KOPT-K1 (cell line): ENCODE measurements around the gene SNX13.

Source experiments
- H3K27ac ChIP-seq: fragments of 200-600 bp; sonication (generic); 2 replicates; pipeline ENCODE4 v1.5.1; 2016; ENCODE audit warnings: antibody characterized with exemption, mild to moderate bottlenecking, low read depth, low read length; ENCODE audit not compliant: poor library complexity, severe bottlenecking
- H3K36me3 ChIP-seq: fragments of 200-600 bp; sonication (generic); 2 replicates; pipeline ENCODE4 v1.5.1; 2017; ENCODE audit warnings: antibody characterized with exemption, mild to moderate bottlenecking, low read length, moderate library complexity; ENCODE audit not compliant: insufficient read depth
- H3K9me3 ChIP-seq: fragments of 200-600 bp; sonication (generic); 2 replicates; pipeline ENCODE4 v1.5.1; 2017; ENCODE audit warnings: antibody characterized with exemption, low read length, mild to moderate bottlenecking; ENCODE audit not compliant: insufficient read depth, poor library complexity, severe bottlenecking

SNX13 gene, protein sequence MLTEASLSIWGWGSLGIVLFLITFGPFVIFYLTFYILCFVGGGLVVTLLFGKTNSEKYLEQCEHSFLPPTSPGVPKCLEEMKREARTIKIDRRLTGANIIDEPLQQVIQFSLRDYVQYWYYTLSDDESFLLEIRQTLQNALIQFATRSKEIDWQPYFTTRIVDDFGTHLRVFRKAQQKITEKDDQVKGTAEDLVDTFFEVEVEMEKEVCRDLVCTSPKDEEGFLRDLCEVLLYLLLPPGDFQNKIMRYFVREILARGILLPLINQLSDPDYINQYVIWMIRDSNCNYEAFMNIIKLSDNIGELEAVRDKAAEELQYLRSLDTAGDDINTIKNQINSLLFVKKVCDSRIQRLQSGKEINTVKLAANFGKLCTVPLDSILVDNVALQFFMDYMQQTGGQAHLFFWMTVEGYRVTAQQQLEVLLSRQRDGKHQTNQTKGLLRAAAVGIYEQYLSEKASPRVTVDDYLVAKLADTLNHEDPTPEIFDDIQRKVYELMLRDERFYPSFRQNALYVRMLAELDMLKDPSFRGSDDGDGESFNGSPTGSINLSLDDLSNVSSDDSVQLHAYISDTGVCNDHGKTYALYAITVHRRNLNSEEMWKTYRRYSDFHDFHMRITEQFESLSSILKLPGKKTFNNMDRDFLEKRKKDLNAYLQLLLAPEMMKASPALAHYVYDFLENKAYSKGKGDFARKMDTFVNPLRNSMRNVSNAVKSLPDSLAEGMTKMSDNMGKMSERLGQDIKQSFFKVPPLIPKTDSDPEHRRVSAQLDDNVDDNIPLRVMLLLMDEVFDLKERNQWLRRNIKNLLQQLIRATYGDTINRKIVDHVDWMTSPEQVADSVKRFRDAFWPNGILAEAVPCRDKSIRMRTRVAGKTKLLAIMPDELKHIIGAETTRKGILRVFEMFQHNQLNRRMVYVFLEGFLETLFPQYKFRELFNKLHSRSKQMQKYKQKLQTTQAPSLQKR

DNA sequence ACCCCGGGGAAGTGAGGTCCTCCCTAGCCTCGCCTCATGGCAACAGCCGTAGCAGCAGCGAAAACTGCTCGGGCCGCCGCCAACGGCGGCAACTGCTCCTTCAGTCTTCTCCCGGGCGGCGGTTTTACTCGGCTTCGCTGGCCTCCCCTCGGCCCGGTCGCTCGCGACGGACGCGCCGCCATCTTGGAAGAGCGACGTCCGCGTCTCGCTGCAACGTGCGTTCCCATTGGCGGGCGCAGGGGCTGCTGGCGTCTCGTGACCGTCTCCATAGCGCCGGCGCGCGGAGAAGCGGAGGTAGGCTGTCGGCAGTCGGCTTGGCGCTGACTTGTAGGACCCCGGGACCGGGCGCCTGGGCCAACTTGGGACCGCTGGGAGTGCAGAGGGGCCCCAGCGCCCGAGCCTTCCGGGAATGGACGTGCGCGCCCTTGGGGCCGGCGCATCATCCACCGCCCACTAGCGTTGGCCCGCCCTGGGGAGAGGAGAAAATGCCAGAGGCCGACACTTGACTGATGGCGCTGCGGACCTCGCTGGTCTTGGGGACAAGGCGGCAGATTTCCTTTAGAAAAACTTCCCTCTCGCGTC, at the start of gene SNX13:
Gene SNX13 (minus strand): TSS at position 193 of the 582 bp plus-strand sequence. CDS start 199 bp downstream, outside the sequence.
- Histone ChIP-seq H3K27ac (peak within 1 kb of the TSS; percentile 78), H3K9me3 (no peaks in the 10 kb centered on the region), H3K36me3 (no peaks in the 10 kb centered on the region)

DNA sequence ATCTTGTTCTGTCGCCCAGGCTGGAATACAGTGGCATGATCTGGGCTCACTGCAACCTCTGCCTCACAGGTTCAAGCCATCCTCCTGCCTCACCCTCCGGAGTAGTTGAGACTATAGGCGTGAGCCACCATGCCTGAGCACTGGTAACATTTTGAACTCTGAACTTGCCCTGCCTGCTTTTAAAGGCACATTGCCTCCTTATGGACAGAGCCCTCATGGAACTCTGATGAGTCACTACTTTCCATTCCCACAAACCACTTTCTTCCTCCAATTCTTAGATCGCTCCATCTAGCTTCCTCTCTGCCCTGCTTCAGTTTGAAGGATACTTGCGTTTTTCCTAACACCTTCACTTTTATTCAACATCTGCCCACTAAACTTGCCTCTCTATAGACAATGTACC, 49.3 kb upstream of the SNX13 start:
- Histone ChIP-seq H3K27ac (no peak overlapping the region), H3K36me3 (no peaks in the 10 kb centered on the region), H3K9me3 (no peaks in the 10 kb centered on the region)

DNA sequence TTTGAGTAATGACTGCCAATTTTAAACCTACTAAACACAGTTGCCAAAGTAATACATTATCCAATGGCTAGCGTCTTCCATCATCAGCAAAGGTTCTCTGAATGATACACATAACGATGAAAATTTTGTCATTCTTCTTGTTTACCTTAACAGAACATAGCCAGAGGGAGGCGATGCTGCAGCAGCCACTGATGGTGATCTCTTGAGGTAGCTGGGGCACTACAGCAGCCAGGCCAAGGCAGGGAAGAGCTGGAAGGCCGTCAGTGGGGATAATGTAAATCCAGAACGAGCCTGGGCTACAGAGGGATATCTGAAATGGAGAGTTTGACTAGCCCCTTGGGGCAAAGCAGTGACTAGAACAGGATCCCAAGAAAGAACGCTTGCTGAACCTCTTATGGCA, 48.6 kb upstream of the SNX13 start:
- H3K36me3 ChIP-seq = no peaks in the 10 kb centered on the region
- no peak overlapping the region for H3K27ac ChIP-seq
- H3K9me3 ChIP-seq = no peaks in the 10 kb centered on the region

DNA sequence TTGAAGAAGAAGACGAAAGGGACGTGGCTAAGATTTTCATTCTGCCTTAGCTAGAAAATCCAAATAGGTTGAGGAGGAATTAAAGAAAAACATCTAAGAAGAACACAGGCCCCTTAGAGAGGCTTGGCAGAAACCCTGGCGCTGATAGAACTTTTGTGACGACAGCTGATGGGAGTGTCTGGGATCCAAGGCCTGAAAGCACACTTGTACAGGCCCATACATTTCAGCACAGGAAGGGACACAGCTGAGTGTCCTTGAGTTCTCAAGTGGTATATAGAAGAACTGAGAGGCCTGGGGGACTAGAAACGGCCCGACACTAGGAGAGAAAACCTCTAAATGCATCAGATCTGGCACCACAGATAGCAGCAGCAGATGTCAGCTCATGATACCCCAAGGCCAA, 47.8 kb upstream of the SNX13 start:
- H3K36me3 ChIP-seq = no peaks in the 10 kb centered on the region
- H3K27ac ChIP-seq = no peak overlapping the region
- H3K9me3 ChIP-seq = no peaks in the 10 kb centered on the region

DNA sequence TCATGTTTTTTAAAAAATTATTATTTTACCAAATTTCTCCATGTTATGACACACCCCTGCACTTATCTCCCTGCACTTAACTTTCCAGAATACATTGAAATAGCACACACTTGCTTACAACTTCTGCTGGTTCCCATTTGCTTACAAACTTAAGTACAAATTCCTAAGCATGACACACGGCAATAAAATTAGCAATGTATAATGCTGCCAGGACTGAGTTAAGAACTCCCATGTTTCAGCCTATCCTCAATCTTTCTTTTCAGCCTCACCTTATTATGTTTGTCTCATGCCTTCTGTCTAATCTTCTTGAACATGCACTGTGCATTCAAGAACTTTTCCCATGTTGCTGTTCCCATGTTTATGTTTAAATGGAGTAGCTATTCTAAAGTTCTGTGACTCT, 46.6 kb upstream of the SNX13 start:
- Histone ChIP-seq H3K36me3 (no peaks in the 10 kb centered on the region), H3K9me3 (no peaks in the 10 kb centered on the region), H3K27ac (no peak overlapping the region)

DNA sequence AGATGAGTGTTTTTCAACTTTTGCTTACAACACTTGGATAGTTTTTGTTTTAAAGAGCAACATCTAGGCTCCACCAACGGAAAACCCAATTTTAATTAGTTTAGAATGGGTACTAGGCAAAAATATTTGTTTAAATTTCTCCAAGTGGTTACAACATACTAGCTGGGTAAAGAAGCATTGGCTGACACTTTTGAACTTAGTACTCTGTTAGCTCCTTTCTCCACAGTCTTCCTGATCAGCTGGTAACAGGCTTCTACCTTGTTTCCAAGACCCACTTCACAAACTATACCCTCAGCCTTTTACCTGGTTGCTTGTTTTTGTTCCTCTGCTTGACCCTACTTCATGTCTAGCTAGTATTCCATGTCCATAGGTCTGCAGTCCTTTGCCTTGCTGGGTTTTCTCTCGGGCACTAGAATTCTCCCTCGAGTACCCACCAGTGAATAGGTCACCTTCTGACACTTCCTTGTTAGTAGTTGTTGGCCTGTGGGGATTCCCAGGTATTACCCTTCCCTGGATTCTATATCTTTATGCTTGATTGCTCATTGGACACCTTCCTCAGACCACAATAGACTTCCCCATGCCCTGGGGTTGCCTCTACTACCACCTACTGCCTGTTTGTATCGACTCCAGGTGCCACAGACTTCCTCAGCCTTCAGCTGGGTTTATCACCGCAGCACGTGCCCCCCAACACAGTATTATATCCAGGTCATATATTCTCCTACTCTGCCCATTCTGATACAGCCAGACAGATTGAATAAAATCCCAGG, 45.4 kb upstream of the SNX13 start:
- H3K9me3 ChIP-seq = no peaks in the 10 kb centered on the region
- no peak overlapping the region for H3K27ac ChIP-seq
- H3K36me3 ChIP-seq = no peaks in the 10 kb centered on the region

DNA sequence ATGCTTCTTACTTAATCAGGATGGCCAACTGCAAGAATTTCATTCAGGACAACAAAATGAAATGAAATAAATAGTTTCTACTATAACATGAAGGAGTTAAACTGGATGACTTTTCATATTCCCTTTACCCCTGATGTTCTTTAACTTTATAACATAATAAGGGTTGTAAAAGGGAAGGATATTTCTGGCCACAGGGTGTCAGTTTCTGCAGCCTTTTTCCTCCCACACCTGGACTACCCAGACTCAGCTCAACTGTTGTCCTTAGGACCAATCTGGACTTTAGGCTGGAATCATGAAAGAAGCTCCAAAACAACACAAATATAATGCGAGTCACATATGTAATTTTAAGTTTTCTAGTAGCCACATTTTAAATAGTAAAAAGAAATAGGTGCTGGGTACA, 44.0 kb upstream of the SNX13 start:
- H3K36me3 ChIP-seq = no peaks in the 10 kb centered on the region
- H3K9me3 ChIP-seq = no peaks in the 10 kb centered on the region
- H3K27ac ChIP-seq = no peak overlapping the region

DNA sequence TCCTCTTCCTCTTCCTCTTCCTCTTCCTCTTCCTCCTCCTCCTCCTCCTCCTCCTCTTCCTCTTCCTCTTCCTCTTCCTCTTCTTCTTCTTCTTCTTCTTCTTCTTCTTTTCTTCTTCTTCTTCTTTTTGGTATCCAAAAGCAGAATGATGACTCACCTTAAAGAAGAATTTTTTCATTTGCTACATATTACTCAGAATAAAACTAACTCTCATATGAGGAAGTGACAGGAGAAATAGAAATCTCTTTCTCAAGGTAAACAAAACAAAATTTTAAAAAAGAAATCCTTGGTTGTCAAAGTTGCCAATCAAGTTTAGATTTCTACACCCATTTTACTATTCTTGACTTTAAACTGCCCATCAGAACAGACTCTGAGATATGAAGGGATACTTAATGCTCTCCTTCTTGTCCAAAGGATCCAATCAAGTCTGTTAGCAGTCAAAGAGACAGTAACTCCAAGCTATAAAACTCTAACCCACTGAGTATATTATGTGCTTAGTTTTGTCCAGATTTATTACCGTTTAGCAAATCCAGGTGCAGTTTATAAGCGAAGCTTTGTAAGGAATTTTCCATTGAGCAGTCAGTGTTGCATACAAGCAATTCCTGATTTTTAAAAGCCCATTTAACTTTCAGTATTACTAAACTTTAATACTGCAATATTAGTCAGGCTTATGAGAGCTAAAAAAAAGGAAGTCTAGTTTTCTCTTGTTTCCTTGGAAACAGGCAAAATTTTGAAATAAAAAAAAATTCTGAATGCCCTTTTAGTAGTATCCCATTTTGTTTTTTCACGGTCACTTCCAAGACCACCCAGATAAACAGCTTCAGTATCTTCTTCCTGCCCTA, 43.1 kb upstream of the SNX13 start:
- no peaks in the 10 kb centered on the region for H3K36me3 ChIP-seq
- H3K27ac ChIP-seq = no peak overlapping the region
- H3K9me3 ChIP-seq = no peaks in the 10 kb centered on the region

DNA sequence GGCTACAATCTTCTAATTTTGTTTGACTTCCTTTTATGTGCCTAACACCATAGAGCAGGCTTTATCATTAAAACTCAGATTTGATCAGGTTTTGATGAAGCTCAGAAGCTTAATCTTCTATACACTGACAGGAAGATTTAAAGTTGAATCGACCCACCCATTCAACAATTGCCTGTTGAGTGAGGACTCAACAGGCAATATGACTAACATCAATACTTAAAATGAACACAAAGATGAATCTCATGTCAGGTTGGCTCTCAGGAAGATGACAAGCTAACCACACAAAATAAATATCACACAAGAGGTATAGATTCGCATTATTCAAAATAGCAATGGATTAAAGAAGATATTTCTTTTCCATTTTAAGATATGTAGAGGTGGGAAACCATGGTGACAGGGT, 36.7 kb upstream of the SNX13 start:
- Histone ChIP-seq H3K27ac (no peak overlapping the region), H3K9me3 (no peaks in the 10 kb centered on the region), H3K36me3 (no peaks in the 10 kb centered on the region)

DNA sequence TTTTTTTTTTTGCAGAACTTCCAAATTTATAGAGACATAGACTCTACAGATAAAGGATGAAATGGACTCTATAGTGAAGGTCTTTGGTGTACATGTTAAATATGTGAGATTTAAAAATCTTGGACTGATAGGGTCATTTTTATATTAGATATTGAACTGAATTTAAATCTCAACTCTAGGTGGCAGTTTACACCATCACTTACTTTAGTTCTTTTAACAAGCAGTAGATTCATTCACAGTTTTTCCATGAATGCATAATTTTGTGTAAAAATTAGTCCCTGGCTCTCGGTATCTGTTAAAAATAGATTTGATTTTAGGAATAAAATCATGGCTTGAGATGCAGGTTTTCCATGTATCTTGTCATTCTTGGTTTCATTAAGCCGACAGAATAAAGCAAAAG, 31.1 kb upstream of the SNX13 start:
- Histone ChIP-seq H3K27ac (no peak overlapping the region), H3K9me3 (no peaks in the 10 kb centered on the region), H3K36me3 (no peaks in the 10 kb centered on the region)

DNA sequence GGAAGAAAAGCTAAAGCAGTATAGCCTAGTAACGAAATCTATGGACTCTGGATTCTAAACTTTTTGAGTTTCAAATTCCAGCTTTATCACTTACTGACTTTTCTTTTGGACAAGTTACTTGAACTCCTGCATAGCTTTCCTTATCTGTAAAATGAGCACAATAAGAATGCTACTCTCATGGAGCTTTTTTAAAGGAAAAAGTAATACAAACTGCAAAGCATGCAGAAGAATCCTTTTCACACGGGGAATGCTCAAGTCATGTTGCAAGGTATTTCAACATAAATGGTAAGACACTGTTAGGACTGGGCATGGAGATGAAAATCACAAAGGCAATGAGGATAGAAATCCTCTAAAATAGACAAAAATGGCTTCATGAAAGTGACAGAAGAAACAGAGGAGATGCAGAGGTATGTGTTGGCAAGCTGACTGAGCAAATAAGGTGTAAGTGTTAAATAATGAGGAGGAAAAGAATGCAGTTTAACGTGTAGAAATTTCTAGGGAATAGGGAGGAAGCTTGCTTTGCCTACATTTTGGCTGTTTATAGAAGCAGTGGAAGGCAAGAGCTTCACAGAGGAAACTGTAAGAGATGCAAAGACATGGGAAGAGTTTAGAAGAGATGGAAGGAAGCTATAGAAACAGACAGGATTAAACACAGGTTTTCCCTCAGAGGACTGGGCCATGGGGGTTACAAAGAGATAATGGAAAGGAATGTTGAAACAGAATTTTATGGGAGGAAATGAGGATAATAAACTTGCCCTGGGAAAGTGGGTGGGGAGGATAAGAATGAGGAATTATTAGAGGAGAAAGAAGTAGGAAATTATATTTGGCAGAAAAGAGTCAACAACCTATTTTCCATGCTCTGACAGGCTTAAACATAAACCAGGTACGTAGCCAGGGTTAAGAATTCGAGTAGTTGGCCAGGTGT, 28.8 kb upstream of the SNX13 start:
- Histone ChIP-seq H3K9me3 (no peaks in the 10 kb centered on the region), H3K36me3 (no peaks in the 10 kb centered on the region), H3K27ac (no peak overlapping the region)

DNA sequence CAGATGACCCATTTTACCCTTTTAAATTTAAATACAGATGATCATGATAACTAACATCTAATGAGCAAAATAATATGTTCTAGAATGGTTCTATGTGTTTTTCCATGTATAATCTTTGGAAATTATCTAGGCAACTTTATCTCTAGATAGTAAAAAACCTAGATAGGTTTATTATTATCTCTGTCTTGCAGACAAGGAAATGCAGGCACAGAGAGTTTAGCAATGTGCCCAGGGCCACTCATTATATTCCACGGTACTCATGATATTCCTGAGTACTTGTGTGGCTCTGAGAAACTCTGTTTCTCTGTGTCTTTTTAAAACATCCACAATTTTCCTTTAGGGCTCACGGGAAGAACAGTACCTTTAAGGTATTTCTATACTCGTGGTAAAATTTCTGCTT, 26.4 kb upstream of the SNX13 start:
- Histone ChIP-seq H3K27ac (no peak overlapping the region), H3K36me3 (no peaks in the 10 kb centered on the region), H3K9me3 (no peaks in the 10 kb centered on the region)

DNA sequence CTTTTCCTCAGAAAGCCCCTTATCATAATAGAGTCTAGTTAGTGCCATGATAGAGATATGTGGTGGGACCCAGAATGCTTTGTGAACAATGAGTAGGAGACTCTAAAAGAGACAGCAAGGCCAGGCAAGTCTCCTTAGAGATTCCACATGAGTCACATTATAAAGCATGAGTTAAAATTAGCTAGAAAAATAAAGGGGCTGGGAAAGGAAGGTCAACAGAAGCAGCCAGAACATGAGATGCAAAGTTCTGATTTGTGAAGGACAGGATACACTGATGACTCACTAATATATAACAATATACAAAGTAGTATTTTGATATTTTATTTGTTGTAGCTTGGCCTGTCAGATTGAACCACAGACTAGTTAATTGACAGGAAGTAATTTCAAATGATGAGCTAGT, 25.3 kb upstream of the SNX13 start:
- no peaks in the 10 kb centered on the region for H3K36me3 ChIP-seq

More for the DNA sequence above, 25.3 kb upstream of the SNX13 start:
- H3K9me3 ChIP-seq = no peaks in the 10 kb centered on the region
- no peak overlapping the region for H3K27ac ChIP-seq
